H9 (cell line): Measurements from ENCODE around the gene JAG2. TPM values are rescaled to one million over a fixed set of nuclear protein-coding genes. Genes with fewer than 3 reads are reported as not detected.

ENCODE experiments used
- DNase-seq: peaks from one replicate; pipeline ENCODE4 v3.0.0-alpha.2; 2017
- H2AFZ ChIP-seq: one replicate; pipeline ENCODE4 v1.6.1; 2013; ENCODE audit warnings: mild to moderate bottlenecking, low read length, control low read depth, moderate library complexity
- H2AK5ac ChIP-seq: 2 replicates; pipeline ENCODE4 v1.6.1; 2013; ENCODE audit warnings: low read length, control low read depth, mixed read lengths; ENCODE audit not compliant: insufficient read length
- H2BK120ac ChIP-seq: one replicate; pipeline ENCODE4 v1.6.1; 2013; ENCODE audit warnings: low read depth, mild to moderate bottlenecking, low read length, control low read depth, inconsistent platforms; ENCODE audit not compliant: poor library complexity, severe bottlenecking
- H2BK12ac ChIP-seq: 2 replicates; pipeline ENCODE4 v1.6.1; 2013; ENCODE audit warnings: low read length, control low read depth, mixed read lengths, low read depth; ENCODE audit not compliant: insufficient read length
- H2BK15ac ChIP-seq: 2 replicates; pipeline ENCODE4 v1.6.1; 2013; ENCODE audit warnings: low read depth, low read length, control low read depth
- H2BK20ac ChIP-seq: one replicate; pipeline ENCODE4 v1.6.1; 2013; ENCODE audit warnings: low read depth, mild to moderate bottlenecking, low read length, control low read depth, inconsistent platforms; ENCODE audit not compliant: poor library complexity, severe bottlenecking
- H2BK5ac ChIP-seq: 2 replicates; pipeline ENCODE4 v1.6.1; 2013; ENCODE audit warnings: low read length, control low read depth, mixed read lengths; ENCODE audit not compliant: insufficient read length
- H3K14ac ChIP-seq: 2 replicates; pipeline ENCODE4 v1.6.1; 2013; ENCODE audit warnings: low read length, control low read depth; ENCODE audit not compliant: insufficient read depth
- H3K18ac ChIP-seq: 2 replicates; pipeline ENCODE4 v1.6.1; 2013; ENCODE audit warnings: low read depth, mild to moderate bottlenecking, mixed read lengths, low read length, control low read depth; ENCODE audit not compliant: insufficient read length
- H3K23ac ChIP-seq: 2 replicates; pipeline ENCODE4 v1.6.1; 2013; ENCODE audit warnings: low read length, control low read depth, mixed read lengths, low read depth; ENCODE audit not compliant: insufficient read length
- H3K23me2 ChIP-seq: 2 replicates; pipeline ENCODE4 v1.6.1; 2013; ENCODE audit warnings: low read depth, mild to moderate bottlenecking, mixed read lengths, low read length, control low read depth; ENCODE audit not compliant: insufficient read length, poor library complexity, severe bottlenecking
- H3K27ac ChIP-seq: 2 replicates; pipeline ENCODE4 v1.5.1; 2013; ENCODE audit warnings: low read length, control low read depth, mixed read lengths, low read depth; ENCODE audit not compliant: insufficient read length
- H3K27me3 ChIP-seq: 2 replicates; pipeline ENCODE4 v1.6.1; 2013; ENCODE audit warnings: low read length, control low read depth, inconsistent platforms; ENCODE audit not compliant: insufficient read depth
- H3K4ac ChIP-seq: 2 replicates; pipeline ENCODE4 v1.6.1; 2013; ENCODE audit warnings: low read depth, mild to moderate bottlenecking, control low read depth, inconsistent platforms, low read length, moderate library complexity
- H3K4me1 ChIP-seq: 2 replicates; pipeline ENCODE4 v1.6.1; 2013; ENCODE audit warnings: low read length, control low read depth, inconsistent platforms; ENCODE audit not compliant: insufficient read depth
- H3K4me2 ChIP-seq: 2 replicates; pipeline ENCODE4 v1.6.1; 2013; ENCODE audit warnings: low read length, control low read depth, mixed read lengths; ENCODE audit not compliant: insufficient read length, insufficient read depth
- H3K56ac ChIP-seq: 2 replicates; pipeline ENCODE4 v1.6.1; 2013; ENCODE audit warnings: low read depth, mild to moderate bottlenecking, mixed read lengths, low read length, control low read depth; ENCODE audit not compliant: insufficient read length
- H3K79me1 ChIP-seq: 2 replicates; pipeline ENCODE4 v1.6.1; 2013; ENCODE audit warnings: low read depth, mild to moderate bottlenecking, moderate library complexity, low read length, control low read depth, inconsistent platforms; ENCODE audit not compliant: insufficient read depth, poor library complexity, severe bottlenecking
- H3K79me2 ChIP-seq: 2 replicates; pipeline ENCODE4 v1.6.1; 2013; ENCODE audit warnings: low read length, control low read depth, inconsistent platforms; ENCODE audit not compliant: insufficient read depth
- H3K9ac ChIP-seq: 2 replicates; pipeline ENCODE4 v1.6.1; 2013; ENCODE audit warnings: low read length, control low read depth, mixed read lengths; ENCODE audit not compliant: insufficient read length; ENCODE audit errors: extremely low read depth
- H3K9me3 ChIP-seq: one replicate; pipeline ENCODE4 v1.6.1; 2013; ENCODE audit warnings: low read depth, low read length, inconsistent platforms; ENCODE audit not compliant: control insufficient read depth
- H3T11ph ChIP-seq: one replicate; pipeline ENCODE4 v1.6.1; 2013; ENCODE audit warnings: mild to moderate bottlenecking, low read length, control low read depth, inconsistent platforms
- H4K20me1 ChIP-seq: one replicate; pipeline ENCODE4 v1.6.1; 2013; ENCODE audit not compliant: control insufficient read depth, insufficient read length, insufficient read depth
- H4K5ac ChIP-seq: 2 replicates; pipeline ENCODE4 v1.6.1; 2013; ENCODE audit warnings: low read depth, mild to moderate bottlenecking, mixed read lengths, low read length, control low read depth; ENCODE audit not compliant: insufficient read length
- H4K8ac ChIP-seq: replicated peaks from 2 replicates; pipeline ENCODE4 v1.6.1; 2013; ENCODE audit warnings: low read length, control low read depth, mixed read lengths, low read depth; ENCODE audit not compliant: insufficient read length
- H4K91ac ChIP-seq: 2 replicates; pipeline ENCODE4 v1.6.1; 2013; ENCODE audit warnings: low read depth, mild to moderate bottlenecking, moderate library complexity, mixed read lengths, low read length, control low read depth; ENCODE audit not compliant: insufficient read length
- H3K27ac Mint-ChIP-seq, 3 experiments: 2 replicates in 2 of 3; 3 replicates in 1 of 3; pipeline ENCODE4 v1.8.0; 2020 to 2021; ENCODE audit warnings: mixed read lengths in 3 of 3, mild to moderate bottlenecking in 1 of 3, moderate library complexity in 1 of 3
- H3K27me3 Mint-ChIP-seq: 2 replicates; pipeline ENCODE4 v1.8.0; 2021; ENCODE audit warnings: low read depth, mild to moderate bottlenecking, moderate library complexity, mixed read lengths
- H3K36me3 Mint-ChIP-seq, 3 experiments: 2 replicates in 2 of 3; 3 replicates in 1 of 3; pipeline ENCODE4 v1.8.0; 2020 to 2021; ENCODE audit warnings: low read depth in 3 of 3, mixed read lengths in 3 of 3; ENCODE audit not compliant: insufficient read depth in 1 of 3
- H3K4me1 Mint-ChIP-seq, 2 experiments: 2 replicates each; pipeline ENCODE4 v1.8.0; 2020; ENCODE audit warnings: mixed read lengths in 2 of 2
- H3K4me3 Mint-ChIP-seq, 2 experiments: 2 replicates in 1 of 2; 3 replicates in 1 of 2; pipeline ENCODE4 v1.8.0; 2020 to 2021; ENCODE audit warnings: mild to moderate bottlenecking in 2 of 2, mixed read lengths in 2 of 2, moderate library complexity in 1 of 2
- H3K9me3 Mint-ChIP-seq, 2 experiments: 2 replicates in 1 of 2; 3 replicates in 1 of 2; pipeline ENCODE4 v1.8.0; 2020; ENCODE audit warnings: mild to moderate bottlenecking in 2 of 2, mixed read lengths in 2 of 2, moderate library complexity in 1 of 2
- CTCF ChIP-seq: fragments of 200-600 bp; sonication (generic); conservative IDR thresholded peaks from 3 replicates; pipeline ENCODE4 v1.8.0; 2021; ENCODE audit warnings: antibody characterized with exemption, mild to moderate bottlenecking
- WGBS: extraction: QIAGEN DNeasy Blood & Tissue Kit; methylation state at CpG from one replicate; pipeline ENCODE4 v1.1.7; 2013; ENCODE audit warnings: missing lambda C conversion rate, low lambda C conversion rate, mixed read lengths; ENCODE audit not compliant: insufficient read length; ENCODE audit errors: extremely low coverage; 5-methylcytosine and 5-hydroxymethylcytosine counted together
- total RNA-seq: library from RNA; stranded (reverse); gene quantifications from 2 replicates; pipeline ENCODE4 v1.2.1, GENCODE V29; 2021

Gene JAG2
- total RNA-seq, 1 experiment from 2014 or later, result 11.4 TPM

DNA sequence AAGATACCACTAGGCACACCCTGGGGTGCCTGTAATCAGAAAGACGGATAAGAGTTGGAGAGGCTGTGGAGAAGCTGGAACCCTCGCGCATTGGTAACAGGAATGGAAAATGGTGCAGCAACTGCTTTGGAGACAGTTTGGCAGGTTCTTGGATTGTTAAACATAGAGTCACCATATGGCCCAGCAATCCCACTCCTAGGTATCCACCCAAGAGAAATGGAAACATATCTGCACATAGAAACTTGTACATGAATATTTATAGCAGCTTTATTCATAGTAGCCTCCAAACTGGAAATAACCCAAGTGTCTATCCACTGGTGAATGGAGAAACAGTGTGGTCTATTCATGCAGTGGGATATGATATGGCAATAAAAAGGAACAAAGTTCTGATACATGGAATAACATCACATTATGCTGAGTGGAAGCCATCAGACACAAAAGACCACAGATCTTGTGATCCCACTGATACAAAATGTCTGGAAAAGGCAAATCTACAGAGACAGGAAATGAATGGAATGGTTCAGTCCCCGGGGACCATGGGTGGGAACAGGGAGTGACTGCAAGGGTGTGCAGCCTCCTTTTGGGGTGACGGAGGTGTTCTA, 45.4 kb downstream of the JAG2 start:
- H3K79me1 ChIP-seq, result no peaks in the 10 kb centered on the region
- no peak overlapping the region for H3K56ac ChIP-seq
- H3K14ac ChIP-seq, result no peak overlapping the region
- no peak overlapping the region for H3K18ac ChIP-seq
- Mint-ChIP-seq H3K27ac (no peak overlapping the region), H3K9me3 (peaks cover 19 to 21% of the 10 kb centered on the region in 2 experiments), H3K27me3 (peaks cover 62% of the 10 kb centered on the region), H3K36me3 (peaks cover 0 to 6% (median 0%) of the 10 kb centered on the region in 3 experiments; a peak in 3 of 7 replicates), H3K4me1 (peaks cover 0 to 10% of the 10 kb centered on the region in 2 experiments; a peak in 2 of 4 replicates), H3K4me3 (no peak overlapping the region)
- no peak for TF ChIP-seq CTCF
- no peak overlapping the region for H3K4ac ChIP-seq
- H3K9me3 ChIP-seq, result peaks cover 16% of the 10 kb centered on the region
- no peak overlapping the region for H4K91ac ChIP-seq
- H2BK15ac ChIP-seq, result no peak overlapping the region
- H3K4me2 ChIP-seq, result no peak overlapping the region
- H4K5ac ChIP-seq, result no peak overlapping the region
- H3K4me1 ChIP-seq, result no peaks in the 10 kb centered on the region
- H4K20me1 ChIP-seq, result no peaks in the 10 kb centered on the region
- H2AK5ac ChIP-seq, result no peak overlapping the region
- no peak overlapping the region for H4K8ac ChIP-seq
- H3K9ac ChIP-seq, result no peak overlapping the region
- H3K23ac ChIP-seq, result no peak overlapping the region
- H2BK12ac ChIP-seq, result no peak overlapping the region
- no peaks in the 10 kb centered on the region for H3K79me2 ChIP-seq
- H2BK20ac ChIP-seq, result no peak overlapping the region
- no peak overlapping the region for H2BK120ac ChIP-seq
- no peak overlapping the region for H2BK5ac ChIP-seq
- no peak overlapping the region for H3K27ac ChIP-seq
- no peaks in the 10 kb centered on the region for H3K27me3 ChIP-seq
- H3K23me2 ChIP-seq, result no peaks in the 10 kb centered on the region
- no peak overlapping the region for H2AFZ ChIP-seq
- no peak overlapping the region for H3T11ph ChIP-seq
- no CpG with 5 or more reads among the region's 5 CpGs for WGBS
- DNase-seq, result no peak
